Central memory CD4-positive, alpha-beta T cell (primary cell): ENCODE measurements around the gene TBC1D17.

Experiments
- DNase-seq: peaks from one replicate; pipeline ENCODE4 v3.0.0; 2022

The TBC1D17 gene

DNA sequence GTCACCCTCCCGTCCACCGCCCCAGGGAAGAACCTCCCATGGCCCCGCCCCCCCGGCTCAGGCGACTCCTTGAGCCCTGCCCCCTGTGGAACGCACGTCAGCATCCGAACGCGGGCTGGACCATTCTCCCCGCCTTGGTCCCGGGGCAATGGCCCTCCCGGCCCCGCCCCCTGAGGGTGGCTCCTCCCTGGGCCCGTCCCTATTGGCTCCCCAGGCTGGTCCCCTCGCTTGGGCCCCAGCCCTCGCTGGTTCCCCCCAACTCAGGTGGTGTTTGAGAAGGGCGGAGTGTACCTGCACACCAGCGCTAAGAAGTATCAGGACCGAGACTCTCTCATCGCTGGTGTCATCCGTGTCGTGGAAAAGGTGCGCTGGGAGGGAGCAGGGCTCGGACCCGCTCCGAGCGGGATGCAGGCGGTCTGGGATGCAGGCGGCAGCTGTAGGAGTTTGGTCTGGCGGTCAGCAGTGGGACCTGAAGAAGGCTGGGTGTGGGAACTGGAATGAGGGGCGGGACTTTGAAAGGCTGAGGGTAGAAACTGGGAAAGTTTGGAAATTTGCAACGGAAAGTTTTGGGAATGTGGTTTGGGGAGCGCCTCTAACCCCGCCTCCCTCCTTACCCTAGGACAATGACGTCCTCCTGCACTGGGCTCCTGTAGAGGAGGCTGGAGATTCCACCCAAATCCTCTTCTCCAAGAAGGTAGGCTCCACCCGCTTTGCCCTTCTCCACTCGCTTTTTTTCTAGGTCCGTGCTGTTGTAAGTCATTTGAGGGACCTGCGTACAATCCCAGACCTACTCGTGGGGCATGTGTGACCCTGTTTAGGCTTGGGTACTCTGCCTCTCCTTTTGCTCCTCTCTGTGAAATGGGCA, 609 bp downstream of the TBC1D17 start:
- peak; percentile 97 for DNase-seq

DNA sequence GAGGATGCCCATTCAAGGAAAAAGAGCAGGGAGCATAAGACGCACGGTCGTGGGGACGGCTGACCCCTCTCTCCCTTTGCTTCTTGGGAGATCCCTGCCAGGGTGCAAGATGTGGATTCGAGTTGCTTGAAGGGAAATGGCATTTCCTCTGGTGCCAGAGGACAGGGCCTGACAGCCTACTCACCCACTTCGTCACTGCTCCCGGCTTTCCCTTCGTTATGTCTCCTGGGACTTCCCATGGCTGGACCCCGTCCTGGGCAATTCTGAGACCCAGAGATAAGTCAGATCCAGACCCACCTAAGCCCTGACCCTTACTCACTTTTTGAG, 1.2 kb downstream of the TBC1D17 start:
- no peak for DNase-seq

GRCh38 chr19:49879243-49879963, 1.9 kb downstream of the TBC1D17 start:
- DNase-seq: no peak

DNA sequence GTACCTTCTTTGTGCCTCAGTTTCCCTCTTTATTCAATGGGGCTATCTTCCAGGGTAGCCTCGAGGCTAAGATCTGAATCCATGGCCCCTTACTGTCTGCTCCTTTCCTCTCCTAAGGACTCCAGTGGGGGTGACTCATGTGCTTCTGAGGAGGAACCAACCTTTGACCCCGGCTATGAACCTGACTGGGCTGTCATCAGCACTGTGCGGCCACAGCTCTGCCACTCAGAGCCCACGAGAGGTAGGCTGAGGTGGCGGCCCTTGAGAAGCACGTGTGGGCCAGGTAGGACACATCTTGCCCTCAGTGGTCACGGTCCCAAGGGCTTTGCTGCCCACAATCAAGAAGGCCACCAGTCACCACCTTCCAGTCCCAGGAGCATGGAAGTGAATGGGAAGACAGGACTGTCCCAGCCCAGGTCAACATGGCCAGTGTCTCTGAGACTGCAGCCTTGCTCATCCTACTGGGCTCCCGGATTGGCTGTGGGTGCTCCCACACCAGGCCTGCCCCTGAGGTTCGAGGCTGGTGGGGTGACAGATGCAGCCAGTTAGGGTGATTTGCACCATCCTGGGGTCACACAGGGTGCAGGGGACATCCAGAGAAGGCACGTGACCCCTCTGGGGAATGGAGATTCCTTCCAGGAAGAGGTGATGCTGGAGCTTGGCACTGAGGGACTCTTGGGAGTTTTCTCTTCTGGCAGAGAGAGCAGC, 2.8 kb downstream of the TBC1D17 start:
- no peak for DNase-seq

GRCh38 chr19:49881186-49881585, 3.7 kb downstream of the TBC1D17 start:
- no peak for DNase-seq

- DNase-seq: no peak
Measured at GRCh38 chr19:49881672-49882394, 4.3 kb downstream of the TBC1D17 start.

- no peak for DNase-seq
Measured at GRCh38 chr19:49882643-49883042, 5.1 kb downstream of the TBC1D17 start.

GRCh38 chr19:49883094-49883493, 5.6 kb downstream of the TBC1D17 start:
- no peak for DNase-seq

GRCh38 chr19:49884109-49884508, 6.6 kb downstream of the TBC1D17 start:
- DNase-seq: no peak

DNA sequence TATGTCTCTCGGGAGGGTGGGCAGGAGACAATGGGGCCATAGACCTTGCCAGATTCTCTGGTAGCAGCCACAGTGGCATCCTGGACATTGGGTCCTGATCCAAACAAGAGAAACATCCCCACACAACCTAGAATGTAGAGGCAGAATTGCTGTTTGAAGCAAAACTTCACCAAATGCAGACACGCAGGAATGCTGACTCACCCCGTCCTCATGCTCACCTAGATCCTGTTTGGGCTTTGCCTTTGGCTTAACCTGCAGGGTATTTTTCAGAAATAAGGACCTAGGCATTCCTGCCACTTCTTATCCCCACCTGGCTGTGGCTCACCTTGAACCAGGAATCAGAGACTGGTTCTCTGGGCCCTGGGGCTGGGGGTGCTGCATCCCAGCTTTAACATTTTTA, 7.3 kb downstream of the TBC1D17 start:
- no peak for DNase-seq

DNA sequence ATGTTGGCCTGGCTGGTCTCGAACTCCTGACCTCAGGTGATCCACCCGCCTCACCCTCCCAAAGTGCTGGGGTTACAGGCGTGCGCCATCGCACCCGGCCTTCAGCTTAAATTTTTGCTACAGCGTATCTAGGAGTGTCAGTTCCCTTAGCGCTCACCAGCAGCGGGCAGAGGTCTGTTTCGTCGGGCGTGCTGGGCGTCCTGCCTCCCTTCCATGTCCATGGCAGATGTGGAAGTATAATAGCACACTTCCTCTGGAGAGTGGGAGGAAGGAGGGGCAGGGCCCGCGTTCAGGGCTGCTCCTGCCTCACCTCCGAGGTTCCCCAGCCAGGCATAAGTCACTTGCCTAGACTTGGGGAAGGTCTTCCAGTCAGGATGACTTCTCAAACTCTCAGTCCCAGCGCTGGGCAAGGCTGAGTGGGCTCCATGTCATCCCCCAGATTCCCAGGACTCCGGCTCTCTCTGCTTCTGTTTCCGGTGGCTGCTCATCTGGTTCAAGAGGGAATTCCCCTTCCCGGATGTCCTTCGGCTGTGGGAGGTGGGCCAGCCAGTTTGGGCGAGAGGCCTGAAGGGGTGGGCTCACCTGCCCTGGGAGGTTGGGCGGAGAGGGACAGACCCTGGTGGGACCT, 9.6 kb downstream of the TBC1D17 start:
- no peak for DNase-seq

DNA sequence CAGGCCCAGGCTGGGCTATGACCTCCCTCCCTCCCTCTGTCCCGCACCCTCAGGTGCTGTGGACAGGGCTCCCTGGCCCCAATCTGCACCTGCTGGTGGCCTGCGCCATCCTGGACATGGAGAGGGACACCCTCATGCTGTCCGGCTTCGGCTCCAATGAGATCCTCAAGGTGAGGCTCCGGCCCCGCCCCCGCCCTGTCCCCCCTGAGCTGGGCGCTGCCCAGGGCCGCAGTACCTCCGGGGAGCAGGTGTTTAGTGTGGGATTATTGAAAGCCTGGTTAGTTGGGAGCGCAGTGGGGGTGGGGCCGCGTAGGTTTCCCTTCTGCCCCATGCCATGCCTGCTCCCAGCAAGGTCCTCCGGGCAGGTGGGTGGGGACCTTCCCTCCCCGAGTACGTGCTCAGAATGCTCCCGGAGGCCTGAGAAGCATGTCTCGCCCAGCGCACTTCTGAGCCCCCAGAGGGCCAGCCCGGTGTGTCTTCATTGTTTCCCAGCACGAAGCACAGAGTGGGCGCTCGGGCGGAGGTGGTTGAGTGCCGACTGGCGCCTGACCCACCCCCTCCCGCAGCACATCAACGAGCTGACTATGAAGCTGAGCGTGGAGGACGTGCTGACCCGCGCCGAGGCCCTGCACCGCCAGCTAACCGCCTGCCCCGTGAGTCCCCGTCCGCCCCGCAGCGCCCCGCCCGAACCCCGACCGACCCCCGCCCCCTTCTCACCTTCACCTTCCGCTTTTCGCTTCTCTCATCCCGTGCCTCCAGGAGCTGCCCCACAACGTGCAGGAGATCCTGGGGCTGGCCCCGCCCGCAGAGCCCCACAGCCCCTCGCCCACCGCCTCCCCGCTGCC, 10.4 kb downstream of the TBC1D17 start:
- no peak for DNase-seq

GRCh38 chr19:49888510-49888824, 11.0 kb downstream of the TBC1D17 start:
- no peak for DNase-seq

DNA sequence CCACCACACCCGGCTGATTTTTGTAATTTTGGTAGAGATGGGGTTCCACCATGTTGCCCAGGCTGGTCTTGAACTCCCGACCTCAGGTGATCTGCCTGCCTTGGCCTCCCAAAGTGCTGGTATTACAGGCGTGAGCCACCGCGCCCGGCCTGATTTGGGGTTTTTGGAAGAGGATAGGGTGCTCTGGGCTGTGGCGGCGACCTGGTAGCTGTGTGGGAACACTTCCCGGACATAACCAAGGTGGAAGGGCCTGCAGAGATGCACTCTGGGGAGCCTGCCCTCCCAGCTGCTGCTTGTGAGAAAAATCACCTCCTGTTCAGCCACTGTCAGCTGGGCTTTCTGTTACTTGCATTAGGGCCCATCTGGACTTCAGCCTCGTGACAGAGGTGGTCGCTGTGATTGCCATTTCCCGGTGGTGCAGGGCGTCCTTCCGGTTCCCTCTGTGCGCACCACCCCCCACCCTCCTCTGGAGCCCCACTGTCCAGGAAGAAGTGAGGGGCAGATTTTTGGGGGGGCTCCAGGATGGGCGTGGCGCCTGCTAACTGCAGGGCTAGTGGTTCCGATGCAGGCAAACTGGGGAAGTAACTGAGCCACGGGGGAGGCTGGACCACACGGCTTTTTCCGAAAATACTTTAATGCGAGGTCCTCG, 11.7 kb downstream of the TBC1D17 start:
- DNase-seq: no peak

DNA sequence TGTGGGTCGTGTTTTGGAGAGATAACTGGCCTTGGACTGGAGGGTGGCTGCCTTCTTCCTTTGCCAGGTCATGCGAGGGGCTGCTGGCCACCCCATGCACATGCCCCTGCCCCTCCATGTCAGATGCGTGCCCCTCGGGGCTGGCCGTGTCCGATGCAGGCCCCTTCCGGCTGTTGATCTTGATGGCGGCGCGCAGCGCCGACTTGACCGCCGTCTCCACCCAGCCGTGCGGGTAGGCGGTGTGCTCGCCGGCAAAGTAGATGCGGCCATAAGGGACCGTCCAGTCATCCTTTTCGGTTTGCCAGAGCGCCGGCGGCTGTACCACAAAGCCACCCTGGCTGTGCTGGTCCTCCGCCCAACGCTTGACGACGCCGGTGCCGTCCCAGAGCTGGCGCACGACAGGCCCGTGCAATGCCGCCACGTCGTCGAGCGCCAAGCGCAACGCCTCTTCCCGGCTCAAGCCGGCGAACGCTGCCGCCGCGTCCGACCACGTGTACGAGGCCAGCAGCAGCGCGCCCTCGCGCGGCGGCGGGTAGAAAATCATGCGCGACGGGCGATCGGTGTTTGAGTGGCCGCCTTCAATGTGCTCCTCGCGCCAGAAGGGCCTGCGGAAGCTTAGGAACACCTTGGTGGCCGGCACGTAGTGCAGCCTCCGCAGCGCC, 12.3 kb downstream of the TBC1D17 start:
- peak; percentile 72 for DNase-seq

DNA sequence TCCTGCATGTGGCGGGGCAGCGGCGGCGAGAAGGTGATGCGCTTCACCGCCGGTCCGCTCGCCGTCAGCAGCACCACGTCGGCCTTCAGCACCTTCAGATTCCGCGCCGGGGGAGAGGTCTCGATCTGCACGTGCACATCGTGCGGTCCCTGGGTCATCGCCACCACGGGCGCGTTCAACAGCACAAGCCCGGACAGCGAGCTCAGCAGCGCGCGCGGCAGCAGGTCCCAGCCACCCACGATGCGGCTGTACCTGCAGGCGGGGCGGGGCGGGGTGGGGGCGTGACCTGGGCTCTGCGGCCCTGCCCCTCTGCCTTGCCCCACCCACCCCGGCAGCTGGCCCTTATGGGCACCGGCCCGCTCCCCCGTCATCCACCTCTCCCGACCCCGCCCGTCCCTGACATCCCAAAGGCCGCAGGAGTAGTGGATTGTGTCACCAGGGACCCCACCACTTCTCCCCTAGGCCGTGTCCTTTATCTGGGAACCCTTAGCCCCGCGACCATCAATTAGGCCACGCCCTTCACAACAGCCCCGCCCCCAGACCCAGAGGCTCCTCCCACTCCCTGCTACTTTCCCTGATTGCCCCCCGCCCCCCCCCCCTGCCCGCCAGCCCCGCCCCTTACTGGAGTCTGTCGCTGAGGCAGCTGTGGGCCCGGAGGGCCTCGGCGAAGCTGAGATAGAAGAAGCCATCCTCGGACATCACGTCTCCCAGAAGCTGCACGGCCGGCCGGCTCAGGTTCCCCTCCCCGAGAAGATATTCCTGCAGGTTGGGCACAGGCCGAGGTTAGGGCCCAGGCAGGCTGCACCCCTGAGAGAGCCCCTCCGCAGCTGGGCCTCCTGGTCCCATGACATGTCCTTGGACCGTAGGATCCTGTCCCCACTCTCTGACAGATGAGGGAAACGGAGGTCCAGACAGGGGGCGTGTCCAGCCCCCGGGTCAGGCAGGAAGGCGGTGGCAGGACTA, 13.1 kb downstream of the TBC1D17 start:
- DNase-seq: peak; percentile 48

- no peak for DNase-seq
Measured at GRCh38 chr19:49891393-49891792, 13.9 kb downstream of the TBC1D17 start.

- DNase-seq: no peak
Measured at GRCh38 chr19:49892716-49893115, 15.2 kb downstream of the TBC1D17 start.

DNA sequence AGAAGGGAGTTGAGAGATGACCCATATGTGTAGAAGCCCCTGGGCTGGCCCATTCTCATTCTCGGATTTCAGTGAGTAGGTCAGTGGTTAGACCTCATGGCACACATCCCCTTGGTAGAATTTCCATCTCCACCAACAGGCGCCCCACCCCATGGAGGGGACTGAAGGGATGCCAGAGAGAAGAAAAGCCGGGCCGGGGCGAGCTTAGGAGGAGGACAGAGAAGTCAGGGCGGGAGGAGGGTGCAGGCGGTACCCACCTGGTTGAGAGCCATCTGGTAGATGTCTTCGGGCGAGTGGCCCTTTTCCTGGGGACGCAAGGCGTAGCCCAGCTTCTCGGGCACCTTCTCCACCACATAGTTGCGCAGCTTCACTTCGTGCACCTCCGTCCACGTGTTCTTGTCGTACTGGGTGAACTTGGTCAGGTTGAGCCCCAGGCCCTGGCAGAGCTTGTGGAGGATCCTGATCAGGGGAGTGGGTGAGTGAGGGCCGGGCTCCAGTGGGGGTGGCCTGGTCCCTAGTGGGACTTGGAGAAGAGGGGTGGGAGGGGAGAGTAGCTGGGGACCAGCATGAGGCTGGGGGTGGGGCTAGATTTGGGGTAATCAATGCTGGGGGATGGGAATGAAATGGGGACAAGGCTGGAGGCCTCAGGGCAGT, 16.6 kb downstream of the TBC1D17 start:
- DNase-seq: no peak
